Large intestine (tissue), 3 donors: ENCODE results near the gene ASCL3. TPM values are rescaled to one million over a fixed set of nuclear protein-coding genes. Genes with fewer than 3 reads are reported as not detected.
"Not testable (repeated sequence)": the region's sequence is repeated elsewhere in the genome, so short reads cannot be mapped to it uniquely, and the experiment has no call there.

Experiments
- DNase-seq, 2 donors: peaks; one replicate each; pipeline versions ENCODE4 v3.0.0 to v3.0.0-alpha.2; 2013
- H3K27ac ChIP-seq: one replicate; pipeline ENCODE4 v1.5.1; 2013; ENCODE audit warnings: low read length
- H3K27me3 ChIP-seq: 2 replicates; pipeline ENCODE4 v1.6.1; 2013; ENCODE audit warnings: low read length; ENCODE audit not compliant: control insufficient read depth, insufficient read depth
- H3K36me3 ChIP-seq: 2 replicates; pipeline ENCODE4 v1.6.1; 2013; ENCODE audit warnings: low read length; ENCODE audit not compliant: control insufficient read depth, insufficient read depth
- H3K4me1 ChIP-seq: one replicate; pipeline ENCODE4 v1.6.1; 2013; ENCODE audit warnings: low read length; ENCODE audit not compliant: control insufficient read depth, insufficient read depth
- H3K4me3 ChIP-seq: one replicate; pipeline ENCODE4 v1.5.1; 2013; ENCODE audit warnings: low read length
- H3K9me3 ChIP-seq: one replicate; pipeline ENCODE4 v1.6.1; 2013; ENCODE audit warnings: mild to moderate bottlenecking, low read depth, low read length, moderate library complexity; ENCODE audit not compliant: control insufficient read depth
- whole genome bisulfite sequencing: methylation state at CpG from one replicate; pipeline ENCODE4 v1.1.5; 2013; ENCODE audit warnings: low lambda C conversion rate; ENCODE audit not compliant: insufficient coverage; 5-methylcytosine and 5-hydroxymethylcytosine counted together
- polyA plus RNA-seq: library from polyadenylated mRNA; unstranded; fragments of 120-200 nt; gene quantifications from one replicate; pipeline ENCODE4 v1.2.1, GENCODE V29; 2013

ASCL3 gene
- polyA plus RNA-seq, 1 donor, result 0.18 TPM

- no peaks in the 10 kb centered on the region for H3K27me3 ChIP-seq
- H3K4me1 ChIP-seq, result no peaks in the 10 kb centered on the region
- no CpG with 5 or more reads among the region's 3 CpGs for WGBS
- no peak for DNase-seq
- peaks cover 26% of the 10 kb centered on the region for H3K36me3 ChIP-seq
- H3K27ac ChIP-seq, result no peak overlapping the region
- no peak overlapping the region for H3K4me3 ChIP-seq
- no peaks in the 10 kb centered on the region for H3K9me3 ChIP-seq
These were observed 6.1 kb upstream of the ASCL3 start for GRCh38 chr11:8948886-8949285.

GRCh38 chr11:8947230-8947943, 4.6 kb upstream of the ASCL3 start:
- no peaks in the 10 kb centered on the region for H3K4me1 ChIP-seq
- H3K27me3 ChIP-seq, result no peaks in the 10 kb centered on the region
- no peaks in the 10 kb centered on the region for H3K9me3 ChIP-seq
- peak in 1 of 2 donors; percentile 5 for DNase-seq
- peaks cover 19% of the 10 kb centered on the region for H3K36me3 ChIP-seq
- no peak overlapping the region for H3K4me3 ChIP-seq
- whole genome bisulfite sequencing, result no CpG with 5 or more reads among the region's 4 CpGs
- no peak overlapping the region for H3K27ac ChIP-seq

GRCh38 chr11:8941341-8942103, 1.3 kb downstream of the ASCL3 start:
- Histone ChIP-seq H3K27ac (no peak overlapping the region), H3K4me1 (no peaks in the 10 kb centered on the region), H3K36me3 (no peaks in the 10 kb centered on the region), H3K4me3 (no peak overlapping the region), H3K27me3 (no peaks in the 10 kb centered on the region), H3K9me3 (no peaks in the 10 kb centered on the region)
- DNase-seq, result no peak
- 76% methylated on average over 6 of the region's 8 CpGs for WGBS

GRCh38 chr11:8937659-8938058, 5.2 kb downstream of the ASCL3 start:
- Histone ChIP-seq H3K4me1 (peaks cover 3% of the 10 kb centered on the region), H3K27ac (no peak overlapping the region), H3K9me3 (no peaks in the 10 kb centered on the region), H3K4me3 (no peak overlapping the region), H3K36me3 (no peaks in the 10 kb centered on the region), H3K27me3 (no peaks in the 10 kb centered on the region)
- WGBS, result no CpG with 5 or more reads among the region's 14 CpGs
- no peak for DNase-seq

GRCh38 chr11:8937159-8937558, 5.7 kb downstream of the ASCL3 start:
- no peak for DNase-seq
- Histone ChIP-seq H3K36me3 (no peaks in the 10 kb centered on the region), H3K27me3 (no peaks in the 10 kb centered on the region), H3K9me3 (no peaks in the 10 kb centered on the region), H3K4me3 (no peak overlapping the region), H3K27ac (no peak overlapping the region), H3K4me1 (peaks cover 3% of the 10 kb centered on the region)
- WGBS, result 86% methylated on average over 1 of the region's 10 CpGs

- not testable (repeated sequence) for H3K4me1 ChIP-seq, H3K9me3 ChIP-seq, H3K4me3 ChIP-seq, H3K27ac ChIP-seq, H3K36me3 ChIP-seq, H3K27me3 ChIP-seq, DNase-seq
- WGBS, result no CpG with 5 or more reads among the region's 2 CpGs
These were observed 7.0 kb downstream of the ASCL3 start for GRCh38 chr11:8935789-8936188.

- Histone ChIP-seq H3K4me3 (no peak overlapping the region), H3K27ac (no peak overlapping the region), H3K36me3 (no peaks in the 10 kb centered on the region), H3K9me3 (no peaks in the 10 kb centered on the region), H3K27me3 (no peaks in the 10 kb centered on the region), H3K4me1 (peaks cover 3% of the 10 kb centered on the region)
- 39% methylated on average over 5 of the region's 14 CpGs for WGBS
- DNase-seq, result peak in 1 of 2 donors; percentile 46
These were observed 7.9 kb downstream of the ASCL3 start for GRCh38 chr11:8934742-8935488.

- Histone ChIP-seq H3K27ac (no peak overlapping the region), H3K27me3 (no peaks in the 10 kb centered on the region), H3K4me1 (peaks cover 3% of the 10 kb centered on the region), H3K9me3 (no peaks in the 10 kb centered on the region), H3K4me3 (no peak overlapping the region), H3K36me3 (no peaks in the 10 kb centered on the region)
- DNase-seq, result no peak
- no CpG with 5 or more reads among the region's 6 CpGs for WGBS
These were observed 8.9 kb downstream of the ASCL3 start for GRCh38 chr11:8933931-8934330.

GRCh38 chr11:8932564-8933180, 10.1 kb downstream of the ASCL3 start, which contains the start of gene C11orf16:
C11orf16 (minus strand) TSS chr11:8932947; CDS start chr11:8932308, 639 bp downstream.
- H3K4me3 ChIP-seq, result no peak within 1 kb of the TSS

More at GRCh38 chr11:8932564-8933180, 10.1 kb downstream of the ASCL3 start, which contains the start of gene C11orf16:
- no peaks in the 10 kb centered on the region for H3K27me3 ChIP-seq
- H3K27ac ChIP-seq, result no peak within 1 kb of the TSS
- whole genome bisulfite sequencing, result no CpG with 5 or more reads among the region's 12 CpGs
- H3K4me1 ChIP-seq, result peaks cover 3% of the 10 kb centered on the region
- no peaks in the 10 kb centered on the region for H3K9me3 ChIP-seq
- H3K36me3 ChIP-seq, result no peaks in the 10 kb centered on the region
- no peak for DNase-seq
